SJCRH30 (cell line): Measurements from ENCODE around the gene RARG. TPM values are rescaled to one million over a fixed set of nuclear protein-coding genes. Genes with fewer than 3 reads are reported as not detected.
A peak's percentile ranks its signal among the peaks of the same experiment; 100 is the strongest.
"Not testable (repeated sequence)": the region's sequence is repeated elsewhere in the genome, so short reads cannot be mapped to it uniquely, and the experiment has no call there.

Source experiments
- DNase-seq, 2 experiments: peaks; one replicate each; pipeline ENCODE4 v3.0.0-alpha.2; 2015 to 2020
- H3K27ac ChIP-seq: fragments of 250-450 bp; sonication (Bioruptor Pico); 2 replicates; pipeline ENCODE4 v1.5.1; 2020; ENCODE audit warnings: mild to moderate bottlenecking, moderate library complexity
- H3K27me3 ChIP-seq: fragments of 250-450 bp; sonication (Bioruptor Pico); 2 replicates; pipeline ENCODE4 v1.5.1; 2020; ENCODE audit warnings: mild to moderate bottlenecking, moderate library complexity
- H3K36me3 ChIP-seq: fragments of 250-450 bp; sonication (Bioruptor Pico); 2 replicates; pipeline ENCODE4 v1.5.1; 2020; ENCODE audit warnings: mild to moderate bottlenecking, moderate library complexity
- H3K4me1 ChIP-seq: fragments of 250-450 bp; sonication (Bioruptor Pico); 2 replicates; pipeline ENCODE4 v1.5.1; 2020; ENCODE audit warnings: mild to moderate bottlenecking, moderate library complexity
- H3K4me3 ChIP-seq: fragments of 250-450 bp; sonication (Bioruptor Pico); 2 replicates; pipeline ENCODE4 v1.5.1; 2020; ENCODE audit warnings: mild to moderate bottlenecking, moderate library complexity
- H3K9me3 ChIP-seq: fragments of 250-450 bp; sonication (Bioruptor Pico); replicated peaks from 2 replicates; pipeline ENCODE4 v1.5.1; 2020; ENCODE audit warnings: mild to moderate bottlenecking, moderate library complexity
- total RNA-seq: library from RNA; depleted of rRNA; stranded (reverse); fragments of >200 nt; shearing (Covaris generic); gene quantifications from 2 replicates; pipeline ENCODE4 v1.2.3, GENCODE V29; 2014

Gene RARG
- total RNA-seq, 1 experiment from 2014 or later: 5.5 TPM

DNA sequence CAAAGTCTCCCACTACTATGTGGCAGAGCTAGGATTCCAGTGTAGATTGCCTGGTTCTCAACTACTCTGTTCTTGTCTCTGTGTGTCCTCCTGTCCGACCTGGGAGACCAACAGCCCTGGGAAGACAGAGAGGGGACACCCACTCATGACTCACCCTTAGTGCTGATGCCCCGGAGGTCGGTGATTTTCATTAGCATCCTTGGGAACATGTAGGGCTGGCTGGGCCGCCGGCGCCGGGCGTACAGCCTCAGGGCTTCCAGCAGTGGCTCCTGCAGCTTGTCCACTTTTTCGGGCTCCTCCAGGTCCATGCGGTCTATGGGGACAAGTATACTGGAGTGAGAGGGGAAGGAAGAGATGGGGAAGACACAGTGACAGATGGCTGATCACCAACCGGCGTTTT is 19.1 kb downstream of the RARG start:
- Histone ChIP-seq H3K27me3 (no peaks in the 10 kb centered on the region), H3K36me3 (no peaks in the 10 kb centered on the region), H3K9me3 (no peaks in the 10 kb centered on the region), H3K4me1 (no peaks in the 10 kb centered on the region), H3K27ac (no peak overlapping the region), H3K4me3 (no peak overlapping the region)
- no peak for DNase-seq

DNA sequence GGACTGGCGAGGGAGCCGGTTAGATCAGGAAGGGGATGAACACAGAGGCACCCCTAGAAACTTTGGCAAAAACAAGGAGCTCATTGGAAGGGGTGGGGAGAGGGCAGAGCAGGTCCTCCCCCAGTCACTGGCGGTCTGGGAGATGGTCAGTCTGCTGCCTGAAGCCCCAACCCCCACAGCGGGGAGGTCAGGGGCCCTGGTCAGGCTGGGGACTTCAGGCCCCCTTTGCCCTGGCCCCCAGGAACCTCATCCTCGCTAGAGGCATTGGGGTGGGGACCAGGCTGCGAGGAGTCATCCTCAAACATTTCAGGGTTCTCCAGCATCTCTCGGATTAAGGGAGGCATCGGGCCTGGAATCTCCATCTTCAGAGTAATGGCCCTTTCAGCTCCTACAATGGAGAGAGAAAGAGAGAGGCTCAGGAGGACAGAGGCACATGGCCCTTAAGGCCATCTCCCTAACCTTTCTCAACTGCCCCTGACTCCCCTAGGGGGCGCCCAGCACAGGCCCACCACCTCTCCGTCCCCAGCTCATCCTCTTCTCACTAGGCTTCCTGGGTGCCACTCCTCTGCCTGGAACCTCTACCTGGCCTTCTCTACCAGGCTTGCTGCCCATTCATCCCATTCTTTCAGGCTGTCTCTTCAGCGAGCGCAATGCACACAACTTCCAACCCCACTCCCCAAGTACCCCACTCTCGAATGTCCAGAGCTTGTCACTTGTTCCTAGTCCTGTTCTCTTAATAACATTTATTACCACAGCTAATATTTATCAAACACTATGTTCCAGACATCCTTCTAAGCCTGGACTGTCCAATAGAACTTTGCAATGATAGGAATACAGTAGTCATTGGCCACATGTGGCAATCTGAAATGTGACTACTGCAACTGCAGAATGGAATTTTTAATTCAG is 20.3 kb downstream of the RARG start:
- Histone ChIP-seq H3K4me1 (peaks cover 1% of the 10 kb centered on the region; the same call in 1 of the 2 replicates), H3K36me3 (no peaks in the 10 kb centered on the region), H3K4me3 (no peak overlapping the region), H3K9me3 (no peaks in the 10 kb centered on the region), H3K27ac (no peak overlapping the region), H3K27me3 (no peaks in the 10 kb centered on the region)
- peak in 1 of 2 experiments; percentile 37 for DNase-seq

DNA sequence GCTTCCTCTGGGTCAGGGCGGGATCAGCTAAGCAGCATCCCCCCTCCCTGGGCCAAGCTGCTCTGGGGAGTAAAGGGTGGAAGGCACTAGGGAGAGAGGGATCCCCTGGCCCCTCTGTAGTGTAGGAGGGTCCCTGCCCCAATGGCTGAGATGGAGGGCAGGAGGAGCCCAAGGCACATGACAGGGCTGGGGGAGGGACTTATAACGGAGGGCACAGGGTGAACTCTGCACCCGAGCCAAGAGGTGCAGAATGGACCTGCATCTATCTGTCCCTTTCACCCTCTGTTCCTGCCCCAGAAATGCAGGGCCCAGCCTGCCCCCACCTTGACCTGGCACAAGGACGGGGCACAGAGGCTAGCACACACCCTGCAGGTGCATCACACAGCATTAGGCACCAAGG is 21.2 kb downstream of the RARG start:
- Histone ChIP-seq H3K4me1 (peaks cover 10% of the 10 kb centered on the region), H3K27me3 (no peaks in the 10 kb centered on the region), H3K27ac (no peak overlapping the region), H3K4me3 (no peak overlapping the region), H3K36me3 (no peaks in the 10 kb centered on the region), H3K9me3 (no peaks in the 10 kb centered on the region)
- DNase-seq: no peak

DNA sequence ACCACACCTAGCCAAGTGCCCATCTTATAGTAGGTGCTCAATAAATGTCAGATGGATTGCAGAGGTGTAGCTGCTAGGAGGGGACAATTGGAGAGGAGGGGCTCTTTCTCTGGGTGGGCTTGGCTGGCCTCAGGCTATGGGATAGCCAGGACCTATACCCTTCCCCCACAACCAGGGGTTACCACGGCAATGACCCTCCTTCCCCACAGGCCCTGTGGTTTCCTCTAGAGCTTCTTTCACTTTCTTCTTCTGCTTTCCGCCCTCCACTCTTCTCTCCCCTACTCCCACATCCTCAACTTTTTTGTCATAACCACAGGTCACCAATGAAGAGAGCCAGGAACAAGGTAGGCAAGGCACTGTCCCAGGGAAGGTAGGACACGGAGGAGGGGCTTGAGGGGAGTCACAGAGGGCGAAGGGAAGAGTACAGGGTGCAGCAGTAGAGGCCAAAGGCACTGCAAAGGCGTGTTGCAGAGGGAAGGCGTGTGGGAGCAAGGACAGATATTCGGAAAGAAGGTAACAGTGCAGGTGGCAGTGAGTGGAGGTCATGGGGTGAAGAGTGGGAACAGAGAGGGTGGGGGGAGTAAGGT is 23.0 kb downstream of the RARG start:
- Histone ChIP-seq H3K9me3 (no peaks in the 10 kb centered on the region), H3K36me3 (no peaks in the 10 kb centered on the region), H3K4me3 (no peak overlapping the region), H3K27me3 (no peaks in the 10 kb centered on the region), H3K27ac (no peak overlapping the region), H3K4me1 (peaks cover 10% of the 10 kb centered on the region)
- DNase-seq: no peak

DNA sequence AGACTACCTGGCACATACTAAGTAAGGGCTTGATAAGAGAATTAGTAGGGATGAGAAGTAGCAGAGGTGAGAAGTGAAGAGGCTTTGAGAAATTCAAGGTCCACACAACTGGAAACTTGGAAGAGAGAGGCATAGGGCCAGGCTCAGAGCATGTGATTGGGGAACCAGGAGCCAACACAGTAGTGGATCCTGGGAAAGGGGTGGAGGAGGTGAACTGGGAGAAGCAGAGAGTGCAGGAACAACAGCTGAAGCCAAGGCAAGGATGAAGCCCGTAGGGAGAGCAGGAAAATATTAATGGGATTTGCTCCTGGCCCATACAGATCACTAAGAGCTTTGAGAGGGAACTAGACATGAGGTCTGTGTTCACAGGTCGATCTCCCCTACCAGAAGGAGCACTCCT is 23.6 kb downstream of the RARG start:
- H3K36me3 ChIP-seq: no peaks in the 10 kb centered on the region
- no peak overlapping the region for H3K4me3 ChIP-seq
- H3K27ac ChIP-seq: no peak overlapping the region
- no peaks in the 10 kb centered on the region for H3K27me3 ChIP-seq
- DNase-seq: no peak
- H3K9me3 ChIP-seq: no peaks in the 10 kb centered on the region
- peaks cover 10% of the 10 kb centered on the region for H3K4me1 ChIP-seq

DNA sequence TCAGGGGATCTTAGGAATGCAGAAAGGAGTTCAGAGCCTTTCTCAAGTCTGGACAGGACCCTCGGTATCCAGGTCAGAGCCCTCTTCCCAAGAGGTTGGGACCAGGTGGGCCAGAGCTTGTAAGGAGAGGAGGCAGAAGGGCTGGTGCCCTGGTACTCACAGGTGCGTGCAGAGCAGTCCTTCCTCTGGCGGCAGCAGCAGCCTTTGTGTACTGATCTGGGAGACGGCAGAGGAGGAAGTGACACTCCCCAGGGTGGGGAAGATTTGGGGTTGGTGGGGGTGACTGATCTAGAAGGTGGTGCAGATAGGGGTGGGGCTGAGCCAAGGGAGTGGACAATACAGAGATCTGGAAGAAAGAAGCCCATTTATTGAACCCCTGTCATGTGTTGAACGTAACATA is 25.0 kb downstream of the RARG start, which contains the start of gene ITGB7:
TSS of gene ITGB7 (minus strand) at position 210 of the 400 bp plus-strand sequence. CDS start 6,808 bp downstream, outside the sequence.
- Histone ChIP-seq H3K36me3 (no peaks in the 10 kb centered on the region), H3K27ac (no peak within 1 kb of the TSS), H3K27me3 (no peaks in the 10 kb centered on the region), H3K9me3 (no peaks in the 10 kb centered on the region), H3K4me1 (peaks cover 10% of the 10 kb centered on the region), H3K4me3 (no peak within 1 kb of the TSS)
- no peak for DNase-seq

DNA sequence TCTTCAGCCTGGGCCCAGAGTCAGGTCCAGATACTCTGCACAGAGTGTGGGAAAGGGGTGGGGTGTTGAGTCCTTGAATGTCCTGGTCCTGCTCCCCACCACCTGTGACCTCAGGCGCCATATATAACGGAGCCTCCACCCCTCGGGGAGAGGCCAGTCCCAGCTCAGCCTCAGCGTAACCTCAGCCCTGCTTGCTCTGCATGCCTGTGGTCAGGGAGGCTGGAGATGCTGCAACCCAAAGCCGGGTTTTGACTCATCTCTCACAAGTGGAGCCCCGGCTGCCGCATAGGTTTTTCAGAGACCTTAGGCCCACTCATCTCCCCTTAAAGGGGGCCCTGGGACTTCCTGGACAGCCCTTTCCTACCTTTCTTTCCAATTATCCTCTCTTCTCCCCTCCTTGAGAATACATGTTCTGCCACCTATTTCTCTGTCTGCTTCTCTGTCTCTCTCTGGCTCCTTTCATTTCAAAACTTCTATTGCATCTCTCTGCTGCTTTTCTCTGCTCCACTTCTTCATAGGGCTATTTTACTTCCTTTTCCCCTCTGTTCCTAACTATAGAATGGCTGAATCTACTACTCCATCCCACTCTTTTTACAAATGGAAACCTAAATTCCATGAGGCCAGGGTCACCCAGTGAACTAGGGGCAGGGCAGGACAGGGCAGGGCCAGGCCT is 26.1 kb downstream of the RARG start:
- no peak overlapping the region for H3K27ac ChIP-seq
- DNase-seq: peak; percentile 66 to 70

DNA sequence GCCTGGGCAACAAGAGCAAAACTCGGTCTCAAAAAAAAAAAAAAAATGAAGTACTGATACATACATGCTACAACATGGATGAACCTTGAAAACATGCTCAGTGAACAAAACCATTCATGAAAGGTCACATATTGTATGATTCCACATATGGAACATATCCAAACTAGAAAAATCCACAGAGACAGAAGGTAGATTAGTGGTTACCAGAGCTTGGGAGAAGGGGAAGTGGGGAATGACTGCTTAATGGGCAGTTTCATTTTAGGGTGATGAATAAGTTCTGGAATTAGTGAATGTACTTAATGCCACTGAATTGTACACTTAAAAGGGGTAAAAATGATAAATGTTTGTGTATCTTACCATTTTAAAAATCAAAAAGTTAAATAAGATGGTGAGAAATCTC is 27.7 kb downstream of the RARG start:
- Histone ChIP-seq H3K27ac (no peak overlapping the region), H3K4me1 (peaks cover 10% of the 10 kb centered on the region), H3K4me3 (no peak overlapping the region), H3K27me3 (no peaks in the 10 kb centered on the region), H3K36me3 (no peaks in the 10 kb centered on the region), H3K9me3 (no peaks in the 10 kb centered on the region)
- DNase-seq: no peak

More for the DNA sequence above, 26.1 kb downstream of the RARG start:
- peaks cover 10% of the 10 kb centered on the region for H3K4me1 ChIP-seq
- H3K9me3 ChIP-seq: no peaks in the 10 kb centered on the region
- H3K36me3 ChIP-seq: no peaks in the 10 kb centered on the region
- no peaks in the 10 kb centered on the region for H3K27me3 ChIP-seq
- no peak overlapping the region for H3K4me3 ChIP-seq

DNA sequence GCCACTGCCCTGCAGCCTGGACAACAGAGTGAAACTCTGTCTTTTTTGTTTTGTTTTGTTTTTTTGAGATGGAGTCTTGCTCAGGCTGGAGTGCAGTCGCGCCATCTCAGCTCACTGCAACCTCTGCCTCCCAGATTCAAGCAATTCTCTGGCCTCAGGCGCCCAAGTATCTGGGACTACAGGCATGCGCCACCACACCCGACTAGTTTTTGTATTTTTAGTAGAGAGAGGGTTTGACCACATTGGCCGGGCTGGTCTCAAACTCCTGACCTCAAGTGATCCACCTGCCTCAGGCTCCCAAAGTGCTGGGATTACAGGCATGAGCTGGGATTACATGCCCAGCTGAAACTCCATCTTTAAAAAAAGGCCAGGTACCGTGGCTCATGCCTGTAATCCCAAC is 29.7 kb downstream of the RARG start:
- H3K27ac ChIP-seq, H3K27me3 ChIP-seq, H3K4me3 ChIP-seq, H3K36me3 ChIP-seq, DNase-seq, H3K4me1 ChIP-seq, H3K9me3 ChIP-seq: not testable (repeated sequence)

DNA sequence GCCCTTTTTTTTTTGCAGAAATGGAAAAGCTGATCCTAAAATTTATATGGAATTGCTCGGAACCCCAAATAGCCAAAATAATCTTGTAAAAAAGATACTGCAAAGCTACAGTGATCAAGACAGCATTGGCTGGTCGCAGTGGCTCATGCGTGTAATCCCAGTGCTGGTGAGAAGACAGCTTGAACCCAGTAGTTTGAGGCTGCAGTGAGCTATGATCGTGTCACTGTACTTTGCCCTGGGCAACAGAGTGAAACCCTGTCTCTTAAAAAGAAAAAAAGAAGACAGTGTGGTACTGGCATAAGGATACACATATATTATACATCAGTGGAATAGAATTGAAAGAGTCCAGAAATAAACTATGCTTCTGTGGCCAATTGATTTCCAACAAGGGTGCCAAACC is 30.4 kb downstream of the RARG start:
- DNase-seq: no peak
- Histone ChIP-seq H3K4me3 (no peak overlapping the region), H3K36me3 (no peaks in the 10 kb centered on the region), H3K27ac (no peak overlapping the region), H3K4me1 (peaks cover 7% of the 10 kb centered on the region), H3K9me3 (no peaks in the 10 kb centered on the region), H3K27me3 (no peaks in the 10 kb centered on the region)

DNA sequence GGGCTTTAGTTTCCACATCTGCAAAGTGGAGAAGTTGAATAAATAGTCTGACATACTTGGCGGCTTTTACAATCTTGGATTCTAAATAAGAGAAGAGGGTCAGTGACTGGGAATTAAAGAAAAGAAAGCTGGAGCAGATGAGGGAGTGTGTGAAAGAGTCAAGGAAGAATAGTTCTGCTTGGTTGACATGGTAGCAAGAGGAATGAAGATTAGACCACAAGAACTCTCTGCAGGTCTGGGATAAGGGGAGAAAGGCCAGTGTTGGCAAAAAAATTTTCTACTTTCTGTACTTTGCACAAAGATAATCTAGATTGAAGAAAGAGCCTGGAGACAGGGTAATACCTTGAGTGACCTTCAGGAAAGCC is 30.9 kb downstream of the RARG start:
- Histone ChIP-seq H3K27ac (no peak overlapping the region), H3K4me3 (no peak overlapping the region), H3K4me1 (peaks cover 2% of the 10 kb centered on the region), H3K36me3 (no peaks in the 10 kb centered on the region), H3K9me3 (no peaks in the 10 kb centered on the region), H3K27me3 (no peaks in the 10 kb centered on the region)
- no peak for DNase-seq

DNA sequence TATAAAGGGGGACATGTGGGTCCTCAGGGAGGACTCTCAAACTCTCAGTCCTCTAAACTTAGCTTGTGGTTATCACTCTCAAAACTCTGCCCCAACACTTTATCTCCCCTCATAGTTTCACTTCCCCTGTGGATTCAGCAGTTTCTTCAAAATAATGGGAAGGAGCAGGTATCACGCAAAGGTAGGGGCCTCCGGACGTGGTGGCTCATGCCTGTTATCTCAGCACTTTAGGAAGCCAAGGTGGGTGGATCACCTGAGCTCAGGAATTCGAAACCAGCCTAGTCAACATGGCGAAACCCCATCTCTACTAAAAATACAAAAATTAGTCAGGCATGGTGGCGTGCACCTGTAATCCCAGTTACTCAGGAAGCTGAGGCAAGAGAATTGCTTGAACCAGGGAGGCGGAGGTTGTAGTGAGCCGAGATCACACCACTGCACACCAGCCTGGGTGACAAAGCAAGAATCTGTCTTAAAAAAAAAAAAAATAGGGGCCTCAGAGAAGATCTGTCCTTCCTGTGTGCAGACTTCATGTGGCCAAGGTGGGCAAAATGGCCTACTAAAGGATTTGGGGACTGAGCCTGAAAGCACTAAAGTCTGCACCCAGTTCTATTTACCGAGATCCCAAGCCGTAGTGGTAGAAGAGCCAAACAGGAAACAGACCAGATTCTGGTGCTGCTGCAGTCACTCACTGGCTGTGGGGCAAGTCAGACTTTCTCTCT is 31.4 kb downstream of the RARG start:
- H3K36me3 ChIP-seq: no peaks in the 10 kb centered on the region
- H3K27me3 ChIP-seq: no peaks in the 10 kb centered on the region
- H3K4me3 ChIP-seq: no peak overlapping the region
- H3K4me1 ChIP-seq: no peaks in the 10 kb centered on the region
- no peak for DNase-seq
- H3K9me3 ChIP-seq: no peaks in the 10 kb centered on the region
- no peak overlapping the region for H3K27ac ChIP-seq

DNA sequence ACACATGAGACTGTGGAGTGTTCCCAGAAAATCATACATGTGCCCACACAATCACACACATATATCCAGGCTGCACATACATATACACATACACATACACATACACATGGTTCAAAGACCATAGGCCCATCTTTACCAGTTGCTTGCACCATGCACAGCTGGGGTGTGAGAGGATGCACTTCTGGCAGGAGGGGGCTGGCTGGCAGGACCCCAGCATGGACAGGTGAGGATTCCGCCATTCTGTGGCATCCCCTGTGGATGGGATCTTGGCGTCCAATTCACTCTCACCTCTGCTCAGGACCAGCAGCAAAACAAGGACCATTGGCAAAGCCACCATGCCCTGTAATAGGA is 31.9 kb downstream of the RARG start:
- Histone ChIP-seq H3K4me3 (no peak overlapping the region), H3K27ac (no peak overlapping the region), H3K27me3 (no peaks in the 10 kb centered on the region), H3K9me3 (no peaks in the 10 kb centered on the region), H3K36me3 (no peaks in the 10 kb centered on the region), H3K4me1 (no peaks in the 10 kb centered on the region)
- DNase-seq: no peak

DNA sequence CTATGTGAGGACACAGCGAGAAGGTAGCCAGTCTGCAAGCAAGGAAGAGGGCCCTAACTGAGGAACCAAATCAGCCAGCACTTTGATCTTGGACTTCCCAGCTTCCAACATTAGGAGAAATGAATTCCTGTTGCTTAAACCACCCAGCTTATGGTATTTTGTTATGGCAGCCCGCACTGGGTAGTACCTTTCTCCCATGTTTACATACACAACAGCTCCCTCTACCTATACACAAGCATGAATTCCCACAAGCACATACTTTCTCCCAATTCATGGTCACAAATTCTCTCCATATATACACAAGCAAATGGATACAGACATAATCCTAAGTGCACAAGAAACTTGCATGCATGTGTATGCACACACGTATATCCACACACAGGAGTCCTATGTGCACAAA is 32.3 kb downstream of the RARG start:
- H3K9me3 ChIP-seq: no peaks in the 10 kb centered on the region
- H3K27ac ChIP-seq: no peak overlapping the region
- no peak overlapping the region for H3K4me3 ChIP-seq
- no peak for DNase-seq
- H3K4me1 ChIP-seq: no peaks in the 10 kb centered on the region
- no peaks in the 10 kb centered on the region for H3K36me3 ChIP-seq
- H3K27me3 ChIP-seq: no peaks in the 10 kb centered on the region
